Epithelial cell of proximal tubule (primary cell): ENCODE measurements around the gene NOD1. TPM values are rescaled to one million over a fixed set of nuclear protein-coding genes. Genes with fewer than 3 reads are reported as not detected.
"Not testable (repeated sequence)": the region's sequence is repeated elsewhere in the genome, so short reads cannot be mapped to it uniquely, and the experiment has no call there.

Source experiments
- DNase-seq: peaks from one replicate; pipeline ENCODE4 v3.0.0-alpha.2; 2011; ENCODE audit warnings: low read depth
- H3K4me3 ChIP-seq: 2 replicates; pipeline ENCODE4 v1.5.1; 2011; ENCODE audit warnings: low read depth, mild to moderate bottlenecking, low read length
- total RNA-seq: library from RNA; depleted of rRNA; stranded (reverse); fragments of >200 nt; gene quantifications from 2 replicates; pipeline ENCODE4 v1.2.3, GENCODE V29; 2015
- TF ChIP-seq, protein P1 (sequence below): conservative IDR thresholded peaks from 2 replicates; pipeline ENCODE4 v1.5.1; 2012; ENCODE audit warnings: low read depth, mild to moderate bottlenecking, low read length

NOD1 gene
- total RNA-seq, 1 donor from 2014 or later: 5.1 TPM

DNA sequence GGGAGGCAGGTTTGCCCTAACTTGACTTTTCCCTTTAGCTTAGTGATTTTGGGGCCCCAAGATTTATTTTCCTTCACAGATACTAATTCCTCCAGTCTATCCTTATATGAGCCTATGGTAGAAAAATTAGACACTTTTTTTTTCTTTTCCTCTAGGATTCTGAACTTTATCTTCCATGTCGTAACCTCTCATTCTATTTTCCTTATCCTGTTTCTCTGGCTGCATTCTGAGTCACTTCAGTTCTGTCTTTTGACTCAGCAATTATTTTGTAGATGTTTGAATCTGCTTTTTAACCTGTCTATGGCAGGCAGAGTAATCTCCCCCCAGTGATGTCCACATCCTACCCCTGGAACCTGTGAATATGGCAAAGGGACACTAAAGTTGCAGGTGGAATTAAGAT, 7.1 kb upstream of the NOD1 start:
- TF ChIP-seq, protein P1, sequence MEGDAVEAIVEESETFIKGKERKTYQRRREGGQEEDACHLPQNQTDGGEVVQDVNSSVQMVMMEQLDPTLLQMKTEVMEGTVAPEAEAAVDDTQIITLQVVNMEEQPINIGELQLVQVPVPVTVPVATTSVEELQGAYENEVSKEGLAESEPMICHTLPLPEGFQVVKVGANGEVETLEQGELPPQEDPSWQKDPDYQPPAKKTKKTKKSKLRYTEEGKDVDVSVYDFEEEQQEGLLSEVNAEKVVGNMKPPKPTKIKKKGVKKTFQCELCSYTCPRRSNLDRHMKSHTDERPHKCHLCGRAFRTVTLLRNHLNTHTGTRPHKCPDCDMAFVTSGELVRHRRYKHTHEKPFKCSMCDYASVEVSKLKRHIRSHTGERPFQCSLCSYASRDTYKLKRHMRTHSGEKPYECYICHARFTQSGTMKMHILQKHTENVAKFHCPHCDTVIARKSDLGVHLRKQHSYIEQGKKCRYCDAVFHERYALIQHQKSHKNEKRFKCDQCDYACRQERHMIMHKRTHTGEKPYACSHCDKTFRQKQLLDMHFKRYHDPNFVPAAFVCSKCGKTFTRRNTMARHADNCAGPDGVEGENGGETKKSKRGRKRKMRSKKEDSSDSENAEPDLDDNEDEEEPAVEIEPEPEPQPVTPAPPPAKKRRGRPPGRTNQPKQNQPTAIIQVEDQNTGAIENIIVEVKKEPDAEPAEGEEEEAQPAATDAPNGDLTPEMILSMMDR: no peak
- no peak for DNase-seq
- no peak overlapping the region for H3K4me3 ChIP-seq

DNA sequence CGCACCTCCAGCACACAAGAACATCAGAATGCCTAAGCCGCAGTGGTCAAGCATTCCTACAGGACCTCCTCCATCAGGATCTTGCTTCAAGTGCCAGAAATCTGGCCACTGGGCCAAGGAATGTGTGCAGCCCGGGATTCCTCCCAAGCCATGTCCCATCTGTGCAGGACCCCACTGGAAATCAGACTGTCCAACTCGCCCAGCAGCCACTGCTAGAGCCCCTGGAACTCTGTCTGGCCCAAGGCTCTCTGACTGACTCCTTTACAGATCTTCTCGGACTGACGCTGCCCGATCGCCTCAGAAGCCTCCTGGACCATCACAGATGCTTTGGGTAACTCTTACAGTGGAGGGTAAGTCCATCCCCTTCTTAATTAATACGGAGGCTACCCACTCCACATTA, 2.8 kb upstream of the NOD1 start:
- H3K4me3 ChIP-seq: not testable (repeated sequence)

DNA sequence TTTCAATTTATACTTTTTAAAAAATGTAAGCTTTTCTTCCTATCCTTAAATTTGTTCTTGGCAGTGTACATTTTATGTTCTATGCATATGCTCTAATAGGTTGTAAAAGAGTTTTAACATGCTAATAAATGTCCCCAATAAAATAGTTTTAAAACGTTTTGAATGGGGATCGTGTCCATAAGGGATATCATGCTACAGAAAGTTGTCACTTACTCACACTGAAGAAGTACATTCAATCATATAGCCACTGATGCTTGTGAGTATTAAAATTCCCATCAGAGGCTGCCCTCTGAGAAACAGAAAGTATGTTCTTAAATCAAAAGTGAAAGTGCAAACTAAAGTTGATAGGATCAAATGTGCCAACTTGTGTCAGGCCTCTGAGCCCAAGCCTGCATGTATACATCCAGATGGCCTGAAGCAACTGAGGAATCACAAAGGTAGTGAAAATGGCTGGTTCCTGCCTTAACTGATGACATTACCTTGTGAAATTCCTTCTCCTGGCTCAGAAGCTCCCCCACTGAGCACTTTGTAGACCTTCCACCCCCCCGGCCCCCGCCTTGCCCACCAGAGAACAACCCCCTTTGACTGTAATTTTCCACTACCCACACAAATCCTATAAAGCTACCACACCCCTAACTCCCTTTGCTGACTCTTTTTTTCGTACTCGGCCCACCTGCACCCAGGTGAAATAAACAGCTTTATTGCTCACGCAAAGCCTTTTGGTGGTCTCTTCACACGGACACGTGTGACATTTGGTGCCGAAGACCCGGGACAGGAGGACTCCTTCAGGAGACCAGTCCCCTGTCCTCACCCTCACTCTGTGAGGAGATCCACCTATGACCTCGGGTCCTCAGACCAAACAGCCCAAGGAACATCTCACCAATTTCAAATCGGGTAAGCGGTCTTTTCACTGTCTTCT, 877 bp upstream of the NOD1 start:
- no peak for DNase-seq
- TF ChIP-seq, protein P1: no peak
- H3K4me3 ChIP-seq: peak overlapping the region; percentile 76

More for the DNA sequence above, 2.8 kb upstream of the NOD1 start:
- DNase-seq: not testable (repeated sequence)

DNA sequence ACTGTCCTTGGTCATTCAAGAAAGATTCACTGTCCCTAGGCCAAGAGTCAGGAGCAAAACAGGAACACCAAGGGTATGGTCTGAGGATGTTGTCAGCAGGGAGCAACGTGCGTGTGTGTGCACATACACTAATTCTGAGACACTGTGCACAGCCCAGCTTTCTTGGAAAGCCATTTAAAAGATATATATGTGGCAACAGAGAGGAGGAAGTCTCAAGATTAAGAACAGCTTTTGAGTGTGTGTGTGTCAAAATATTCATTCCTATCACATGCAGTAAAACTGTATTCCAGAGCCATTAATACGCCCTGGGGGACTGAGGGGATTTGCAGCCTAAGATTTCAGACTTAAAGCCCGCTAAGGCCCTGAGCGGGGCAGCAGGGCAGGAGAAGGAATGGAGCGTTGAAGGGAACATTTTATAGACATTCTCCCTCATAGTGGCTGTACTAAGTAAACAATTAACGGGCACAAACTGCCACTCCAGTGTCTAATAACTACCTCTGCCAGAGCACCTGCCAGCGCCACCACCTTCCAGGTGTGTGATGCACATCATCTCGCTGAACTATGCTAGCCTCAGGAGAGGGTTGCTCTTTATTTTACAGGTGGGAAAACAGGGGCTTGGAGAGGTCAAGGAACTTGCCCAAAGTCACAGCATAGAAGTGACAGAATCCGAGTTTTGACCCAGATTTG, 2.0 kb downstream of the NOD1 start:
- no peak for DNase-seq
- TF ChIP-seq, protein P1: no peak
- no peak overlapping the region for H3K4me3 ChIP-seq

DNA sequence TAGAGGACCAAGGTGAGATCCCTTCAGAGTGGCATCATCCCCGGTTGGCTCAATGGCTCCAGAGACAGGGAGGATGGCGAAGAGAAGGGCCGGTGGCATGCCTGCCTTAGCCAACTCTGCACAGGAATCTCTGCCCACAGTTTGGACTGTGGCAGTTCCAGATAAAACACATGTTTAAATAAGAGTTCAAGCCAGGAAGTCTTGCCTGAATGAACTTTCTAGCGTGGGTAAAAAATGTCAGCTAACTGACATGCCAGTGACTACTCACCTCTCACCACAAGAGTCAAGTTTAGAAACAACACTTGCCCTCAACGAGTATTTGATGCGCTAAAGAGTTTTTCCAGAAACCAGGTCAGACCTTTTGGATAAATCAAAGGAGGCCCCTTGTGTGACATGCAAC, 3.0 kb downstream of the NOD1 start:
- H3K4me3 ChIP-seq: no peak overlapping the region
- DNase-seq: no peak
- TF ChIP-seq, protein P1: no peak

DNA sequence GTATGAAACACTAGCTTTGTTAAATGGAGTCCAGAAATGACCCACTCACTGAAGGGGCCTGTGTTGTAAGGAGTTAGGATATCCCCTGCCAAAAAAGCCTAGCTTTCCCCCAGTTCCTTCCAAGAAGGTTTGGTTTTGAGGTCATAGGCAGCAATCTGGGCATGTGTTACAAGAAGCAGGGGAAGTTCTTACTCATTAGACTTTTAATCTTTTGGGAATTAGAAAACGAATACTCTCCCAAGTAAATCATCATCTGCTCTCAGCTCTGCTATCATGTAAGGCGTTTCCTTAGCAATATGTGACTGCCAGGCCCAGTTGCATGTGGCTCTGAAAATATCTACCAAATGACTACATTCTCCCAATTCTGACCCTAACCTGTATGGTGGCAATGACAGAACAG, 3.7 kb downstream of the NOD1 start:
- TF ChIP-seq, protein P1: no peak
- H3K4me3 ChIP-seq: no peak overlapping the region
- no peak for DNase-seq

DNA sequence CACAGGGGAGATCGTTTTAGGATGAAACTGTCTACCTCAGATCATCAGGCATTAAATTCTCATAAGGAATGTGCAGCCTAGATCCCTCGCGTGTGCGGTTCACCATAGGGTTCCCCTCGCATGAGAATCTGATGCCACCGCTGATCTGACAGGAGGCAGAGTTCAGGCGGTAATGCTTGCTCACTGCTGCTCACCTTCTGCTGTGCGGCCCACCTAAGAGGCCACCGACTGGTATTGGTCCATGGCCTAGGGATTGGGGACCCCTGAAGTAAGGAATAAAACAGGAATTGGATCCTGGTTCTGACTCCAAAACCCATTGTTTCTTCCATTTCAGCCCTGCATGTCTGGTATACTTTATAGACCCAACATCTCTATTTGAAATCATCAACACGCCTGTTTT, 4.1 kb downstream of the NOD1 start:
- TF ChIP-seq, protein P1: no peak
- DNase-seq: no peak
- H3K4me3 ChIP-seq: no peak overlapping the region
